ENCODE results near the gene GIPR.

- TF ChIP-seq CTCF (IDR thresholded peaks at IDR 0.05): no peak
- no peak for TF ChIP-seq POLR2AphosphoS5 (IDR thresholded peaks at IDR 0.05)
These were observed 37.6 kb upstream of the GIPR start for GRCh38 chr19:45630463-45630862.

Data from esophagus muscularis mucosa (tissue), 3 donors.